Activated T-helper 1 cell treated with anti-CD3 and anti-CD28 coated beads, Interleukin-12 subunit alpha, Interleukin-12 subunit beta, Interleukin-2, Interleukin-4 antibody, amounts not matched to agents 30 ng/mL and 10 ng/mL and 1 ng/mL, durations not matched to agents 14 hours and 24 hours and 36 hours (primary cell): ENCODE data around the gene POC1A. TPM values are rescaled to one million over a fixed set of nuclear protein-coding genes. Genes with fewer than 3 reads are reported as not detected.
"Not testable (repeated sequence)": the region's sequence is repeated elsewhere in the genome, so short reads cannot be mapped to it uniquely, and the experiment has no call there.

Source experiments
- DNase-seq: peaks from one replicate; pipeline ENCODE4 v3.0.0; 2021; ENCODE audit warnings: low spot score
- H3K27ac Mint-ChIP-seq: one replicate; pipeline ENCODE4 v1.8.0; 2021; ENCODE audit warnings: mild to moderate bottlenecking, mixed read lengths
- H3K27me3 Mint-ChIP-seq: one replicate; pipeline ENCODE4 v1.8.0; 2022; ENCODE audit warnings: mild to moderate bottlenecking, moderate library complexity, mixed read lengths; ENCODE audit not compliant: insufficient read depth
- H3K36me3 Mint-ChIP-seq: one replicate; pipeline ENCODE4 v1.8.0; 2021; ENCODE audit warnings: low read depth, mixed read lengths
- H3K4me1 Mint-ChIP-seq: one replicate; pipeline ENCODE4 v1.8.0; 2021; ENCODE audit warnings: low read depth, mixed read lengths
- H3K4me3 Mint-ChIP-seq: one replicate; pipeline ENCODE4 v1.8.0; 2021; ENCODE audit warnings: mild to moderate bottlenecking, moderate library complexity, mixed read lengths
- H3K9me3 Mint-ChIP-seq: one replicate; pipeline ENCODE4 v1.8.0; 2021; ENCODE audit warnings: mixed read lengths
- intact Hi-C: fragments of 100-400 bp; cut with micrococcal nuclease; formaldehyde crosslinking; loops from one replicate; pipeline ENCODE4 v1.15.1; 2024
- total RNA-seq: library from RNA; stranded (reverse); gene quantifications from 2 replicates; pipeline ENCODE4 v1.2.3, GENCODE V29; 2022

POC1A gene
- total RNA-seq, 1 donor from 2014 or later = 20.3 TPM

DNA sequence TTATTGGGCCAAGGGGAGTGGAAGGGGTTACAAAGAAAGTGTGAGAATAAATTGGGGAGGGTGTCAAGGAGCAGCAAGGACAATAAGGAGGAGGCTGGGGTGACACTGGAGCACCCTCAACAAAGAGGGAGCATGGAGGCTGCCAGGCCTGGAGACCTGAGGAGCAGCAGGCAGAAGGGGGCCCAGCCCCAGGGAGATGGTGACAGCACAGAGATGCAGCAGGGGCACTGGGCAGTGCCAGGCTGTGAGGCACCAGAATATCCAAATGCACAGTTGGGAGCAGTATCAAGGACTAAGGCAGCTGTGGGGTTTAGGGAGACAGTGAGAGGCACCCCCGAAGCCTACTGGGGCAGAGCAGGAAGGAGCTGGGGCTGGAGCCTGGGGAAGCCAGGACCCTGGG lies 24.3 kb upstream of the POC1A start:
- Mint-ChIP-seq H3K27me3 (peaks cover 7% of the 10 kb centered on the region), H3K36me3 (no peaks in the 10 kb centered on the region), H3K27ac (no peak overlapping the region), H3K4me1 (peaks cover 5% of the 10 kb centered on the region), H3K4me3 (no peak overlapping the region), H3K9me3 (no peaks in the 10 kb centered on the region)
- intact Hi-C loops = no loop called here
- DNase-seq = no peak

GRCh38 chr3:52178126-52178525 lies 23.9 kb upstream of the POC1A start:
- intact Hi-C loops, H3K4me3 Mint-ChIP-seq, DNase-seq, H3K27ac Mint-ChIP-seq, H3K4me1 Mint-ChIP-seq, H3K9me3 Mint-ChIP-seq, H3K36me3 Mint-ChIP-seq, H3K27me3 Mint-ChIP-seq: not testable (repeated sequence)

GRCh38 chr3:52177701-52178042 lies 23.4 kb upstream of the POC1A start:
- no peak for DNase-seq
- Mint-ChIP-seq H3K27ac (no peak overlapping the region), H3K36me3 (no peaks in the 10 kb centered on the region), H3K27me3 (peaks cover 7% of the 10 kb centered on the region), H3K4me1 (peaks cover 5% of the 10 kb centered on the region), H3K9me3 (no peaks in the 10 kb centered on the region), H3K4me3 (no peak overlapping the region)
- intact Hi-C loops = no loop called here

GRCh38 chr3:52176951-52177700 lies 22.9 kb upstream of the POC1A start:
- Mint-ChIP-seq H3K27ac (no peak overlapping the region), H3K4me3 (no peak overlapping the region), H3K9me3 (no peaks in the 10 kb centered on the region), H3K4me1 (no peaks in the 10 kb centered on the region), H3K36me3 (no peaks in the 10 kb centered on the region), H3K27me3 (peaks cover 5% of the 10 kb centered on the region)
- intact Hi-C loops = no loop called here
- no peak for DNase-seq

GRCh38 chr3:52176180-52176752 lies 22.0 kb upstream of the POC1A start:
- Mint-ChIP-seq H3K27me3 (peaks cover 5% of the 10 kb centered on the region), H3K4me3 (no peak overlapping the region), H3K9me3 (no peaks in the 10 kb centered on the region), H3K4me1 (peaks cover 6% of the 10 kb centered on the region), H3K27ac (no peak overlapping the region), H3K36me3 (no peaks in the 10 kb centered on the region)
- no peak for DNase-seq
- intact Hi-C loops = no loop called here

- peaks cover 5% of the 10 kb centered on the region for H3K27me3 Mint-ChIP-seq
Observed at GRCh38 chr3:52175416-52176179, 21.4 kb upstream of the POC1A start.

GRCh38 chr3:52174896-52175295 lies 20.7 kb upstream of the POC1A start:
- intact Hi-C loops = no loop called here
- H3K9me3 Mint-ChIP-seq = no peaks in the 10 kb centered on the region
- H3K27ac Mint-ChIP-seq = no peak overlapping the region
- H3K4me1 Mint-ChIP-seq = peaks cover 7% of the 10 kb centered on the region
- H3K36me3 Mint-ChIP-seq = no peaks in the 10 kb centered on the region
- no peak overlapping the region for H3K4me3 Mint-ChIP-seq
- peaks cover 5% of the 10 kb centered on the region for H3K27me3 Mint-ChIP-seq
- no peak for DNase-seq

More at GRCh38 chr3:52175416-52176179, 21.4 kb upstream of the POC1A start:
- no peak for DNase-seq
- peaks cover 7% of the 10 kb centered on the region for H3K4me1 Mint-ChIP-seq
- no peak overlapping the region for H3K4me3 Mint-ChIP-seq
- no peaks in the 10 kb centered on the region for H3K36me3 Mint-ChIP-seq
- H3K27ac Mint-ChIP-seq = no peak overlapping the region
- H3K9me3 Mint-ChIP-seq = no peaks in the 10 kb centered on the region
- intact Hi-C loops = no loop called here

GRCh38 chr3:52173101-52173500 lies 18.9 kb upstream of the POC1A start:
- intact Hi-C loops = no loop called here
- Mint-ChIP-seq H3K4me3 (no peak overlapping the region), H3K9me3 (no peaks in the 10 kb centered on the region), H3K27me3 (peaks cover 6% of the 10 kb centered on the region), H3K27ac (no peak overlapping the region), H3K36me3 (no peaks in the 10 kb centered on the region), H3K4me1 (peaks cover 7% of the 10 kb centered on the region)
- DNase-seq = no peak

DNA sequence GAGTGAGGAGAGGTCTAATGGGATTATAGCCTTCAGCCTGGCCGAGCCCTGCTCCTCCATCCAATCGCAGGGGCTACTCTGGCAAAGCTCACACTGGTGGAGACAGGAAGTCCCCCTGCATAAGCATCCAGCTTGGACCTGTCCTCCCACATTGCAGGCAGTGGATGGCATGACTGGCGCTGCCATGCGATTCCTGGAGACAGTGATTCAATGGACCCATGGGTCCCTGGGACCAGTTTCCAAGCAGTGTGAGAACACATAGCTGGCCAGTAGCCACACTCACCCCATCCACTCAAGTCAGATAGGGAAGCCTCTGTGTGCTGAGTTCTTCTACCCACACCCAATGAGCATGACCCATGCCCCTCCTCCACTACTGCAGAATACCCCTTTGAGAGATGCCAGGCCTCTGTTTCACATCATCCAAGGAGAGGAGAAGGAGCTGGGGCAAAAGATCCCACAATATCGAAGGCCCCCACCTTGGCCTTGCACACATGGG lies 18.1 kb upstream of the POC1A start:
- no peak overlapping the region for H3K27ac Mint-ChIP-seq
- intact Hi-C loops = no loop called here
- no peak overlapping the region for H3K4me3 Mint-ChIP-seq
- DNase-seq = no peak
- H3K9me3 Mint-ChIP-seq = no peaks in the 10 kb centered on the region
- H3K27me3 Mint-ChIP-seq = peaks cover 6% of the 10 kb centered on the region
- H3K36me3 Mint-ChIP-seq = no peaks in the 10 kb centered on the region
- peaks cover 7% of the 10 kb centered on the region for H3K4me1 Mint-ChIP-seq

DNA sequence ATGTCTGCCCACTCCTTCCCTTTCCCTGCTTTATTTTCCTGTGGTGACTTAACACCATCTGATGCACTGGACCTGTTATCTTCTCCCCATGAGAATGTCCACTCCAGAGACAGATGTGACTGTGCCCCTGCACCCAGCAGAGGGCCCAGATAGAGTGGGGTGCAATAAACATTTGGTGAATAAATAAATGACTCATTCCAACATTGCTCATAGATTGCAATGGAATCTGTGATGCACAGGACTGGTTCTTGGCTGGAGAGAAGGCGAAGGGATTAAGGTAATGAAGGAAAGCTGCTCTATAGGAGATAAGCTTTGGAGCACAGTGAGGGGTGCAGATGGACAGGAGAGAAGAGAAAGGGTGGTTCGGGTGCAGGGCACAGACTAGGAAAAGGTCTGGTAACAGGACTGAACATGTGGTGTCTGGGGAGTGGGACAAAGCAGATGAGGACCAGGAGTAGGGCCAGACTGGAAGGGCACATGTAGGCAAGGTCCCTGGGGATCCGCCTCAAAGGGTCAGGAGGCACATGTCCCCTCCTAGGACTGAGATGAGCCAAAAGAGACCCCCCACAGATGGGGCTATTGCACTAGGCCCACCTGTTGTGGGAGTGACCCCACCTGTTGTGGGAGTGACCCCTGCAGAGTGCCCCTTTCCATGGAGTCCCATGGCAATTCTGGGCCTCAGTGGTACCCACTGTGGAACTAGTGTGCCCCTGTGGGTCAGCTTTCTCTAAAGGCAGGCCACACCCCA lies 17.5 kb upstream of the POC1A start:
- intact Hi-C loops = no loop called here
- H3K4me1 Mint-ChIP-seq = peaks cover 7% of the 10 kb centered on the region
- no peak for DNase-seq
- H3K27ac Mint-ChIP-seq = no peak overlapping the region
- no peak overlapping the region for H3K4me3 Mint-ChIP-seq
- H3K9me3 Mint-ChIP-seq = no peaks in the 10 kb centered on the region
- H3K27me3 Mint-ChIP-seq = peaks cover 6% of the 10 kb centered on the region
- H3K36me3 Mint-ChIP-seq = no peaks in the 10 kb centered on the region

GRCh38 chr3:52170217-52170616 lies 16.0 kb upstream of the POC1A start:
- H3K27ac Mint-ChIP-seq, H3K9me3 Mint-ChIP-seq, intact Hi-C loops, H3K4me1 Mint-ChIP-seq, H3K4me3 Mint-ChIP-seq, DNase-seq, H3K36me3 Mint-ChIP-seq: not testable (repeated sequence)
- peaks cover 10% of the 10 kb centered on the region for H3K27me3 Mint-ChIP-seq

DNA sequence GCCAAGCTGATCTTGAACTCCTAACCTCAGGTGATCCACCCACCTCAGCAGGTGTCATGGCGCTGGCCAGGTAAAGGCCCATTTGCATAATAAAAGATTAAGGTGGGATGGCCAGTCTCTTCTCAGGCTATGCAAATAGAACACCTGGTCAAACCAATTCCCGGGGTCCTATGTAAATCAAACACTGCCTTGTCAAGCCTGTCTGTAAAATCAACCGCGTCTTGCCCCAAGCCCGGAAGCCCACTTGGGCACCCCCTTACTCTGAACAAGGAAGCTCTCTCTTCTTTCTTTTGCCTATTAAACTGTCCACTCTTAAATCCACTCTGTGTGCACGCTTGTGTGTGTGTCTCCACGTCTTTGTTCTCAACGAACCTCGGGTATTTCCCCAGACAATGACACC lies 13.0 kb upstream of the POC1A start:
- no peak overlapping the region for H3K27ac Mint-ChIP-seq
- H3K4me3 Mint-ChIP-seq = no peak overlapping the region
- intact Hi-C loops = no loop called here
- peaks cover 7% of the 10 kb centered on the region for H3K4me1 Mint-ChIP-seq
- no peaks in the 10 kb centered on the region for H3K9me3 Mint-ChIP-seq
- peaks cover 10% of the 10 kb centered on the region for H3K27me3 Mint-ChIP-seq
- H3K36me3 Mint-ChIP-seq = no peaks in the 10 kb centered on the region
- no peak for DNase-seq
